K562 (cell line): ENCODE results near the gene COX18. TPM values are rescaled to one million over a fixed set of nuclear protein-coding genes. Genes with fewer than 3 reads are reported as not detected.

Experiments used
- ATAC-seq: fragments of 200-7000 bp; cut with Tn5 transposase; 3 replicates; pipeline ENCODE4 v1.9.1; 2020; ENCODE audit warnings: moderate library complexity
- BruUV-seq: library from RNA; stranded (reverse); fragments of 400-500 nt; replicated peaks from 2 replicates; lab custom pipeline; 2021; lab: Mats Ljungman, UMichigan
- CTCF ChIA-PET: fragments of 300-600 bp; formaldehyde crosslinking; extraction: SDS; loops from one replicate; lab custom pipeline; 2021; ENCODE audit warnings: low intra/inter-chr PET ratio; lab: Yijun Ruan, JAX
- POLR2A ChIA-PET: fragments of 300-600, 350-650 bp; sonication (Branson Sonifier 250); formaldehyde crosslinking; extraction: SDS; loops from one replicate; lab custom pipeline; 2021; ENCODE audit warnings: antibody characterized with exemption, inconsistent platforms; lab: Yijun Ruan, JAX
- DNase-seq, 4 experiments: peaks; one replicate each; pipeline versions ENCODE4 v3.0.0 to v3.0.0-alpha.2; 2011 to 2018; ENCODE audit warnings: low spot score in 3 of 4, mixed read lengths in 3 of 4; ENCODE audit errors: extremely low read depth in 1 of 4
- FAIRE-seq: peaks from 2 replicates; lab custom pipeline; 2011; peaks lifted over from hg19 to GRCh38; lab: Jason Lieb, UNC
- H2AFZ ChIP-seq: 2 replicates; pipeline ENCODE4 v1.6.0; 2011; ENCODE audit warnings: low read depth, low read length, control low read depth, inconsistent platforms
- H3K27ac ChIP-seq: fragments of 200-600 bp; 3 replicates; pipeline ENCODE4 v1.8.0; 2011; ENCODE audit warnings: low read depth, mild to moderate bottlenecking, control low read depth, inconsistent platforms, low read length, moderate library complexity, mixed read lengths; ENCODE audit errors: extremely low read depth
- H3K27me3 ChIP-seq, 2 experiments: fragments of 300-600 bp in 1 of 2; 2 replicates in 1 of 2; 3 replicates in 1 of 2; pipeline versions ENCODE4 v1.6.0 to v1.8.0; 2011; ENCODE audit warnings: inconsistent platforms in 2 of 2, low read length in 2 of 2, mild to moderate bottlenecking in 1 of 2, mixed read lengths in 1 of 2, moderate library complexity in 1 of 2; ENCODE audit not compliant: control insufficient read depth in 2 of 2, insufficient read depth in 2 of 2
- H3K36me3 ChIP-seq: fragments of 300-600 bp; 3 replicates; pipeline ENCODE4 v1.8.0; 2011; ENCODE audit warnings: mild to moderate bottlenecking, low read length, inconsistent platforms; ENCODE audit not compliant: control insufficient read depth, insufficient read depth
- H3K4me1 ChIP-seq, 2 experiments: fragments of 200-600 bp in 1 of 2; replicated peaks in 1 of 2; 2 replicates in 1 of 2; 3 replicates in 1 of 2; pipeline versions ENCODE4 v1.5.1 to v1.8.0; 2011; ENCODE audit warnings: inconsistent platforms in 2 of 2, low read length in 2 of 2, mild to moderate bottlenecking in 1 of 2, mixed read lengths in 1 of 2, moderate library complexity in 1 of 2; ENCODE audit not compliant: control insufficient read depth in 2 of 2, insufficient read depth in 2 of 2
- H3K4me2 ChIP-seq: 2 replicates; pipeline ENCODE4 v1.6.1; 2011; ENCODE audit warnings: low read length, control low read depth, inconsistent platforms, mixed read lengths; ENCODE audit not compliant: insufficient read depth
- H3K4me3 ChIP-seq: fragments of 200-600 bp; sonication (generic), shearing (Covaris generic); 2 replicates; pipeline ENCODE4 v1.5.1; 2016; ENCODE audit warnings: control low read depth, inconsistent platforms
- H3K79me2 ChIP-seq: fragments of 200-600 bp; 3 replicates; pipeline ENCODE4 v1.8.0; 2011; ENCODE audit warnings: low read length, inconsistent platforms; ENCODE audit not compliant: control insufficient read depth, insufficient read depth
- H3K9ac ChIP-seq, 2 experiments: 2 replicates each; pipeline versions ENCODE4 v1.6.0 to v1.6.1; 2011; ENCODE audit warnings: low read depth in 2 of 2, low read length in 2 of 2, control low read depth in 1 of 2, inconsistent platforms in 1 of 2, mild to moderate bottlenecking in 1 of 2, mixed read lengths in 1 of 2; ENCODE audit not compliant: insufficient read depth in 1 of 2
- H3K9me1 ChIP-seq: one replicate; pipeline ENCODE4 v1.6.0; 2011; ENCODE audit warnings: inconsistent platforms, mild to moderate bottlenecking, low read length, moderate library complexity; ENCODE audit not compliant: control insufficient read depth, insufficient read depth
- H3K9me3 ChIP-seq: replicated peaks from 2 replicates; pipeline ENCODE4 v1.5.1; 2011; ENCODE audit warnings: low read depth, low read length, inconsistent platforms; ENCODE audit not compliant: control insufficient read depth, insufficient read depth
- H4K20me1 ChIP-seq: replicated peaks from 2 replicates; pipeline ENCODE4 v1.6.1; 2011; ENCODE audit warnings: low read length, inconsistent platforms, mixed read lengths; ENCODE audit not compliant: control insufficient read depth, insufficient read depth
- E2F6 ChIP-seq, 2 experiments: IDR thresholded peaks; 2 replicates each; pipeline ENCODE4 v1.6.1; 2011; ENCODE audit warnings: borderline replicate concordance in 1 of 2, control low read depth in 1 of 2, low read depth in 1 of 2, low read length in 1 of 2, mild to moderate bottlenecking in 1 of 2, mixed read lengths in 1 of 2, moderate library complexity in 1 of 2; ENCODE audit not compliant: insufficient read depth in 1 of 2, insufficient read length in 1 of 2, poor library complexity in 1 of 2, severe bottlenecking in 1 of 2; ENCODE audit errors: extremely low read depth in 1 of 2
- FUS ChIP-seq: fragments of 200-400 bp; formaldehyde crosslinking; optimal IDR thresholded peaks from 2 replicates; pipeline ENCODE3; 2017; ENCODE audit warnings: low read depth, low read length
- HINFP ChIP-seq: fragments of 450-650 bp; conservative IDR thresholded peaks from 2 replicates; pipeline ENCODE4 v1.6.1; 2016; ENCODE audit warnings: missing genetic modification characterization, low read depth, mild to moderate bottlenecking, control low read depth, missing compliant biosample characterization
- HOMEZ ChIP-seq: fragments of 250-450 bp; sonication (Bioruptor Pico); IDR thresholded peaks from 2 replicates; pipeline ENCODE4 v1.4.0; 2020; ENCODE audit warnings: mild to moderate bottlenecking, moderate library complexity
- KLF1 ChIP-seq: fragments of 450-650 bp; IDR thresholded peaks from 2 replicates; pipeline ENCODE4 v1.6.1; 2016; ENCODE audit warnings: missing genetic modification characterization, missing compliant biosample characterization
- RBM25 ChIP-seq: fragments of 200-400 bp; formaldehyde crosslinking; IDR thresholded peaks from 2 replicates; pipeline ENCODE4 v1.6.1; 2018; ENCODE audit warnings: low read length, low read depth, moderate library complexity; ENCODE audit not compliant: severe bottlenecking
- RNF219 ChIP-seq: fragments of 250-450 bp; sonication (Bioruptor Pico); IDR thresholded peaks from 2 replicates; pipeline ENCODE4 v1.5.0; 2022; ENCODE audit warnings: mild to moderate bottlenecking
- SREBF1 ChIP-seq: fragments of 150-350 bp; IDR thresholded peaks from 2 replicates; pipeline ENCODE4 v1.6.1; 2014; ENCODE audit warnings: antibody characterized with exemption, low read depth, low read length, borderline replicate concordance
- ZNF184 ChIP-seq: sonication (generic); formaldehyde crosslinking; IDR thresholded peaks from 2 replicates; pipeline ENCODE4 v1.5.0; 2020; ENCODE audit warnings: missing genetic modification reagents
- ZNF24 ChIP-seq: fragments of 450-650 bp; IDR thresholded peaks from 2 replicates; pipeline ENCODE4 v1.6.1; 2016
- ZNF431 ChIP-seq: sonication (generic); formaldehyde crosslinking; IDR thresholded peaks from 2 replicates; pipeline ENCODE4 v1.8.0; 2022; ENCODE audit warnings: mild to moderate bottlenecking, missing genetic modification reagents
- ZNF507 ChIP-seq: conservative IDR thresholded peaks from 2 replicates; pipeline ENCODE4 v1.6.1; 2017; ENCODE audit warnings: missing genetic modification characterization, missing compliant biosample characterization
- ZNF57 ChIP-seq: fragments of 450-650 bp; formaldehyde crosslinking; IDR thresholded peaks from 2 replicates; pipeline ENCODE4 v1.4.0; 2020; ENCODE audit warnings: mild to moderate bottlenecking, moderate library complexity
- ZNF655 ChIP-seq: fragments of 250-450 bp; sonication (Bioruptor Pico); IDR thresholded peaks from 2 replicates; pipeline ENCODE4 v1.5.0; 2021
- WGBS: fragments of 100-300 bp; shearing (Covaris generic); methylation state at CpG from one replicate; pipeline ENCODE4 v1.1.6; 2016; ENCODE audit warnings: low coverage, mixed read lengths; ENCODE audit not compliant: insufficient coverage; ENCODE audit errors: missing lambda C conversion rate; 5-methylcytosine and 5-hydroxymethylcytosine counted together
- in situ Hi-C: fragments of 300-500 bp; cut with MboI; formaldehyde crosslinking; loops from 4 replicates; pipeline ENCODE4 v1.15.0; 2018; ENCODE audit warnings: inconsistent platforms, mixed read lengths
- intact Hi-C: fragments of 100-400 bp; cut with micrococcal nuclease; formaldehyde crosslinking; loops from 2 replicates; pipeline ENCODE4 v1.14.2; 2022
- polyA plus RNA-seq, 8 experiments: library from polyadenylated mRNA; depleted of rRNA in 4 of 8; stranded (reverse) in 5 of 8; unstranded in 3 of 8; fragments of >200 nt; fragmentation: Nextera tagmentation in 2 of 8; fragmentation: Illumina TruSeq in 1 of 8; extraction: Ambion mirVana in 2 of 8; extraction: Trizol in 1 of 8; gene quantifications; 2 replicates each; pipeline versions ENCODE4 v1.2.1 to v1.2.3, GENCODE V29; 2011 to 2014; ENCODE audit warnings: inconsistent platforms in 1 of 8, missing spikeins in 1 of 8
- total RNA-seq, 7 experiments: library from RNA; depleted of rRNA in 6 of 7; stranded (reverse); fragments of >200 nt in 6 of 7; fragmentation: Illumina TruSeq in 2 of 7; extraction: Trizol in 2 of 7; gene quantifications; 2 replicates each; pipeline versions ENCODE4 v1.2.1 to v1.2.3, GENCODE V29; 2011 to 2021; ENCODE audit warnings: low replicate concordance in 1 of 7

The COX18 gene
- total and polyA plus RNA-seq, 9 of the 15 experiments (the other 6 are each of a cell fraction or from before 2014, with no cell fraction given), result 7.0 to 21.3 (median 14.7) TPM

GRCh38 chr4:73053974-73054480, 15.5 kb downstream of the COX18 start:
- H3K27ac ChIP-seq, result no peak overlapping the region
- no peak for FAIRE-seq
- WGBS, result 65% methylated on average over 2 of the region's 2 CpGs
- H3K9ac ChIP-seq, result no peak overlapping the region
- POLR2A ChIA-PET, result no interaction called here
- intact Hi-C loops, result no loop called here
- in situ Hi-C loops, result no loop called here
- no peak for DNase-seq
- no peaks in the 10 kb centered on the region for H3K9me1 ChIP-seq
- no peak overlapping the region for H2AFZ ChIP-seq
- no peaks in the 10 kb centered on the region for H3K27me3 ChIP-seq
- H3K36me3 ChIP-seq, result peaks cover 40% of the 10 kb centered on the region
- H4K20me1 ChIP-seq, result no peaks in the 10 kb centered on the region
- H3K4me1 ChIP-seq, result no peaks in the 10 kb centered on the region
- H3K4me2 ChIP-seq, result no peak overlapping the region
- H3K9me3 ChIP-seq, result no peaks in the 10 kb centered on the region
- H3K79me2 ChIP-seq, result no peaks in the 10 kb centered on the region
- ATAC-seq, result no peak
- no peak overlapping the region for H3K4me3 ChIP-seq
- CTCF ChIA-PET, result no interaction called here
- BruUV-seq, result no TSS peak
- TF ChIP-seq ZNF24, result no peak
- no peak for TF ChIP-seq ZNF184
- TF ChIP-seq ZNF431 (CRISPR knock-in tag), result no peak
- no peak for TF ChIP-seq HOMEZ
- no peak for TF ChIP-seq HINFP (tag)
- TF ChIP-seq SREBF1, result no peak
- TF ChIP-seq RBM25, result no peak
- no peak for TF ChIP-seq RNF219 (CRISPR knock-in tag)
- no peak for TF ChIP-seq ZNF57 (CRISPR knock-in tag)
- TF ChIP-seq E2F6 (IDR thresholded peaks at IDR 0.05; ENCODE audit: borderline replicate concordance in 1 of 2, extremely low read depth in 1 of 2, insufficient read depth in 1 of 2, insufficient read length in 1 of 2, low read depth in 1 of 2, low read length in 1 of 2, poor library complexity in 1 of 2, severe bottlenecking in 1 of 2), result no peak
- no peak for TF ChIP-seq ZNF507 (tag)
- TF ChIP-seq ZNF655 (CRISPR knock-in tag), result no peak
- TF ChIP-seq KLF1, result no peak
- TF ChIP-seq FUS, result no peak
